K562 (cell line): Measurements from ENCODE around the gene ELAVL3. TPM values are rescaled to one million over a fixed set of nuclear protein-coding genes. Genes with fewer than 3 reads are reported as not detected.

Experiments used
- GATAD2B ChIP-seq: fragments of 450-650 bp; IDR thresholded peaks from 2 replicates; pipeline ENCODE4 v1.6.1; 2017; ENCODE audit warnings: mild to moderate bottlenecking, borderline replicate concordance
- HCFC1 ChIP-seq: IDR thresholded peaks from 2 replicates; pipeline ENCODE4 v1.6.1; 2012; ENCODE audit warnings: low read depth, low read length, improper control_type of control experiment
- HDGF ChIP-seq: fragments of 450-650 bp; IDR thresholded peaks from 2 replicates; pipeline ENCODE4 v1.6.1; 2016
- NFATC3 ChIP-seq: fragments of 450-650 bp; IDR thresholded peaks from 2 replicates; pipeline ENCODE4 v1.6.1; 2017; ENCODE audit warnings: mild to moderate bottlenecking
- RCOR1 ChIP-seq, 2 experiments: IDR thresholded peaks; 2 replicates each; pipeline ENCODE4 v1.6.1; 2012; ENCODE audit warnings: low read depth in 2 of 2, low read length in 2 of 2, borderline replicate concordance in 1 of 2, improper control_type of control experiment in 1 of 2
- TAF1 ChIP-seq: IDR thresholded peaks from 2 replicates; pipeline ENCODE4 v1.6.1; 2011; ENCODE audit warnings: mild to moderate bottlenecking, low read length, moderate library complexity; ENCODE audit not compliant: insufficient read depth, control insufficient read depth, severe bottlenecking; ENCODE audit errors: extremely low read depth
- TCF7 ChIP-seq: sonication (generic); IDR thresholded peaks from 2 replicates; pipeline ENCODE4 v1.6.1; 2016; ENCODE audit warnings: antibody characterized with exemption, borderline replicate concordance
- TEAD2 ChIP-seq: fragments of 450-650 bp; IDR thresholded peaks from 2 replicates; pipeline ENCODE4 v1.6.1; 2016; ENCODE audit warnings: missing genetic modification characterization, control low read depth, missing compliant biosample characterization
- ZNF212 ChIP-seq: fragments of 450-650 bp; formaldehyde crosslinking; IDR thresholded peaks from 2 replicates; pipeline ENCODE4 v1.4.0; 2020; ENCODE audit warnings: mild to moderate bottlenecking
- ZNF316 ChIP-seq: fragments of 450-650 bp; IDR thresholded peaks from 2 replicates; pipeline ENCODE4 v1.6.1; 2016
- ZNF384 ChIP-seq: IDR thresholded peaks from 2 replicates; pipeline ENCODE4 v1.6.1; 2012; ENCODE audit warnings: low read depth, low read length, improper control_type of control experiment
- polyA plus RNA-seq, 8 experiments: library from polyadenylated mRNA; depleted of rRNA in 4 of 8; stranded (reverse) in 5 of 8; unstranded in 3 of 8; fragments of >200 nt; fragmentation: Nextera tagmentation in 2 of 8; fragmentation: Illumina TruSeq in 1 of 8; extraction: Ambion mirVana in 2 of 8; extraction: Trizol in 1 of 8; gene quantifications; 2 replicates each; pipeline versions ENCODE4 v1.2.1 to v1.2.3, GENCODE V29; 2011 to 2014; ENCODE audit warnings: inconsistent platforms in 1 of 8, missing spikeins in 1 of 8
- total RNA-seq, 7 experiments: library from RNA; depleted of rRNA in 6 of 7; stranded (reverse); fragments of >200 nt in 6 of 7; fragmentation: Illumina TruSeq in 2 of 7; extraction: Trizol in 2 of 7; gene quantifications; 2 replicates each; pipeline versions ENCODE4 v1.2.1 to v1.2.3, GENCODE V29; 2011 to 2021; ENCODE audit warnings: low replicate concordance in 1 of 7
- TF ChIP-seq, protein P1 (sequence below): fragments of 450-650 bp; IDR thresholded peaks from one replicate; pipeline ENCODE4 v1.6.1; 2018; ENCODE audit warnings: mild to moderate bottlenecking, moderate library complexity; ENCODE audit not compliant: partially characterized antibody
- TF ChIP-seq, protein P2 (sequence below): fragments of 250-450 bp; sonication (Bioruptor Pico); IDR thresholded peaks from 2 replicates; pipeline ENCODE4 v1.4.0; 2020; ENCODE audit warnings: mild to moderate bottlenecking, moderate library complexity
- TF ChIP-seq, protein P3 (sequence below): sonication (generic); formaldehyde crosslinking; IDR thresholded peaks from 2 replicates; pipeline ENCODE4 v1.8.0; 2022; ENCODE audit warnings: mild to moderate bottlenecking, missing genetic modification reagents
- TF ChIP-seq, protein P4 (sequence below): fragments of 250-450 bp; sonication (Bioruptor Pico); IDR thresholded peaks from 2 replicates; pipeline ENCODE4 v1.5.0; 2020; ENCODE audit warnings: mild to moderate bottlenecking
- TF ChIP-seq, protein P5 (sequence below), 3 experiments: IDR thresholded peaks in 2 of 3; conservative IDR thresholded peaks in 1 of 3; 2 replicates each; pipeline ENCODE4 v1.5.1; 2011 to 2012; ENCODE audit warnings: low read length in 3 of 3, mild to moderate bottlenecking in 3 of 3, control low read depth in 2 of 3, improper control_type of control experiment in 1 of 3, inconsistent platforms in 1 of 3, low read depth in 1 of 3, mixed read lengths in 1 of 3, moderate library complexity in 1 of 3; ENCODE audit not compliant: insufficient read depth in 2 of 3

The ELAVL3 gene
- total and polyA plus RNA-seq, 9 of the 15 experiments (the other 6 are each of a cell fraction or from before 2014, with no cell fraction given): not detected

DNA sequence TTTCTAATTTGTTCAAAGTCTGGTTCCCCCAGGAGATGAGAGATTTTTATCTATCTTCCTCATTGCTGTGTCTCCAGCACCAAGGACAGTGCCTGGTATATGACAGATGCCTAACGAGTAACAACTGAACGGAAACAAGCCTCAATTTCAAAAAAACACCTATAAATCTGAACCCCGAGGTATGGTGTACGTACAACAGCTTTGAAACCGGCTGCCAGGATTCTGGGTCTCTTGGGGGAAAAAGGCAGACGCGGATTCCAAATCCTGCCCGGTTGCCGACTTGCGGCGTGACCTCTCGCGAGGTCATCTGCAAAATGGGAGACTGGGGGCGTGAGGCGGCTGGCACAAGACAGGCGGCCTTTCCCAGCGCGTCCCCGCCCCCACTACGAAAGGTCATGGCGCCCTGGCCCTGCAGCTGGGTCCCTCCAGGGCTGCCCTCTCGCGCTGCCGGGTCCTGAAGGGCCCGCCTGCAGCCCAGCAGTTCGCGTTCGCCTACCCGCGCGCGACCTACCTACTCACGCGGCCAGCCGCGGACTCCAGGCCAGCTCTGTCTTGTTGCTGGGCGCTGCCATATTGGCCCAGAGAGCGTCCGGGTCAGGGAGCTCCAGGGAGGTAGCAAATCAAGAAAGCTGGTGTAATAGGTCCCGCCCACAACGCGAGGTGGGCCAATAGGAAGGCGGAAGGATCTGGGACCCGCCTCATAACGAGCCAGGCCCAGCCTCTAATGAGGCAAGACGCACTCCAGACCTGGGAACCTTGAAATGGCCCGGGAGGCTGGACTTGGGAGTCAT is 47.9 kb upstream of the ELAVL3 start, which contains the start of gene ECSIT (continued):
- TF ChIP-seq, protein P1, sequence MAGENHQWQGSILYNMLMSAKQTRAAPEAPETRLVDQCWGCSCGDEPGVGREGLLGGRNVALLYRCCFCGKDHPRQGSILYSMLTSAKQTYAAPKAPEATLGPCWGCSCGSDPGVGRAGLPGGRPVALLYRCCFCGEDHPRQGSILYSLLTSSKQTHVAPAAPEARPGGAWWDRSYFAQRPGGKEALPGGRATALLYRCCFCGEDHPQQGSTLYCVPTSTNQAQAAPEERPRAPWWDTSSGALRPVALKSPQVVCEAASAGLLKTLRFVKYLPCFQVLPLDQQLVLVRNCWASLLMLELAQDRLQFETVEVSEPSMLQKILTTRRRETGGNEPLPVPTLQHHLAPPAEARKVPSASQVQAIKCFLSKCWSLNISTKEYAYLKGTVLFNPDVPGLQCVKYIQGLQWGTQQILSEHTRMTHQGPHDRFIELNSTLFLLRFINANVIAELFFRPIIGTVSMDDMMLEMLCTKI: no peak
- TF ChIP-seq TCF7: no peak
- TF ChIP-seq GATAD2B: no peak
- no peak for TF ChIP-seq ZNF384
- TF ChIP-seq HDGF: no peak
- TF ChIP-seq, protein P2, sequence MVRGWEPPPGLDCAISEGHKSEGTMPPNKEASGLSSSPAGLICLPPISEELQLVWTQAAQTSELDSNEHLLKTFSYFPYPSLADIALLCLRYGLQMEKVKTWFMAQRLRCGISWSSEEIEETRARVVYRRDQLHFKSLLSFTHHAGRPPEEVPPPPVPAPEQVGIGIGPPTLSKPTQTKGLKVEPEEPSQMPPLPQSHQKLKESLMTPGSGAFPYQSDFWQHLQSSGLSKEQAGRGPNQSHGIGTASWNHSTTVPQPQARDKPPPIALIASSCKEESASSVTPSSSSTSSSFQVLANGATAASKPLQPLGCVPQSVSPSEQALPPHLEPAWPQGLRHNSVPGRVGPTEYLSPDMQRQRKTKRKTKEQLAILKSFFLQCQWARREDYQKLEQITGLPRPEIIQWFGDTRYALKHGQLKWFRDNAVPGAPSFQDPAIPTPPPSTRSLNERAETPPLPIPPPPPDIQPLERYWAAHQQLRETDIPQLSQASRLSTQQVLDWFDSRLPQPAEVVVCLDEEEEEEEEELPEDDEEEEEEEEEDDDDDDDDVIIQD (CRISPR knock-in tag): no peak
- TF ChIP-seq RCOR1 (IDR thresholded peaks at IDR 0.05; ENCODE audit: borderline replicate concordance in 1 of 2, low read depth in 2 of 2, low read length in 2 of 2): peak in 1 of 2 experiments; percentile 51; a peak in 1 of 4 replicates
- TF ChIP-seq TEAD2 (tag): no peak
- TF ChIP-seq, protein P3, sequence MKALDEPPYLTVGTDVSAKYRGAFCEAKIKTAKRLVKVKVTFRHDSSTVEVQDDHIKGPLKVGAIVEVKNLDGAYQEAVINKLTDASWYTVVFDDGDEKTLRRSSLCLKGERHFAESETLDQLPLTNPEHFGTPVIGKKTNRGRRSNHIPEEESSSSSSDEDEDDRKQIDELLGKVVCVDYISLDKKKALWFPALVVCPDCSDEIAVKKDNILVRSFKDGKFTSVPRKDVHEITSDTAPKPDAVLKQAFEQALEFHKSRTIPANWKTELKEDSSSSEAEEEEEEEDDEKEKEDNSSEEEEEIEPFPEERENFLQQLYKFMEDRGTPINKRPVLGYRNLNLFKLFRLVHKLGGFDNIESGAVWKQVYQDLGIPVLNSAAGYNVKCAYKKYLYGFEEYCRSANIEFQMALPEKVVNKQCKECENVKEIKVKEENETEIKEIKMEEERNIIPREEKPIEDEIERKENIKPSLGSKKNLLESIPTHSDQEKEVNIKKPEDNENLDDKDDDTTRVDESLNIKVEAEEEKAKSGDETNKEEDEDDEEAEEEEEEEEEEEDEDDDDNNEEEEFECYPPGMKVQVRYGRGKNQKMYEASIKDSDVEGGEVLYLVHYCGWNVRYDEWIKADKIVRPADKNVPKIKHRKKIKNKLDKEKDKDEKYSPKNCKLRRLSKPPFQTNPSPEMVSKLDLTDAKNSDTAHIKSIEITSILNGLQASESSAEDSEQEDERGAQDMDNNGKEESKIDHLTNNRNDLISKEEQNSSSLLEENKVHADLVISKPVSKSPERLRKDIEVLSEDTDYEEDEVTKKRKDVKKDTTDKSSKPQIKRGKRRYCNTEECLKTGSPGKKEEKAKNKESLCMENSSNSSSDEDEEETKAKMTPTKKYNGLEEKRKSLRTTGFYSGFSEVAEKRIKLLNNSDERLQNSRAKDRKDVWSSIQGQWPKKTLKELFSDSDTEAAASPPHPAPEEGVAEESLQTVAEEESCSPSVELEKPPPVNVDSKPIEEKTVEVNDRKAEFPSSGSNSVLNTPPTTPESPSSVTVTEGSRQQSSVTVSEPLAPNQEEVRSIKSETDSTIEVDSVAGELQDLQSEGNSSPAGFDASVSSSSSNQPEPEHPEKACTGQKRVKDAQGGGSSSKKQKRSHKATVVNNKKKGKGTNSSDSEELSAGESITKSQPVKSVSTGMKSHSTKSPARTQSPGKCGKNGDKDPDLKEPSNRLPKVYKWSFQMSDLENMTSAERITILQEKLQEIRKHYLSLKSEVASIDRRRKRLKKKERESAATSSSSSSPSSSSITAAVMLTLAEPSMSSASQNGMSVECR (CRISPR knock-in tag): peak; percentile 99
- TF ChIP-seq NFATC3: no peak
- TF ChIP-seq TAF1: peak; percentile 74
- TF ChIP-seq, protein P4, sequence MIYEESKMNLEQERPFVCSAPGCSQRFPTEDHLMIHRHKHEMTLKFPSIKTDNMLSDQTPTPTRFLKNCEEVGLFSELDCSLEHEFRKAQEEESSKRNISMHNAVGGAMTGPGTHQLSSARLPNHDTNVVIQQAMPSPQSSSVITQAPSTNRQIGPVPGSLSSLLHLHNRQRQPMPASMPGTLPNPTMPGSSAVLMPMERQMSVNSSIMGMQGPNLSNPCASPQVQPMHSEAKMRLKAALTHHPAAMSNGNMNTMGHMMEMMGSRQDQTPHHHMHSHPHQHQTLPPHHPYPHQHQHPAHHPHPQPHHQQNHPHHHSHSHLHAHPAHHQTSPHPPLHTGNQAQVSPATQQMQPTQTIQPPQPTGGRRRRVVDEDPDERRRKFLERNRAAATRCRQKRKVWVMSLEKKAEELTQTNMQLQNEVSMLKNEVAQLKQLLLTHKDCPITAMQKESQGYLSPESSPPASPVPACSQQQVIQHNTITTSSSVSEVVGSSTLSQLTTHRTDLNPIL (CRISPR knock-in tag): no peak
- TF ChIP-seq, protein P5, sequence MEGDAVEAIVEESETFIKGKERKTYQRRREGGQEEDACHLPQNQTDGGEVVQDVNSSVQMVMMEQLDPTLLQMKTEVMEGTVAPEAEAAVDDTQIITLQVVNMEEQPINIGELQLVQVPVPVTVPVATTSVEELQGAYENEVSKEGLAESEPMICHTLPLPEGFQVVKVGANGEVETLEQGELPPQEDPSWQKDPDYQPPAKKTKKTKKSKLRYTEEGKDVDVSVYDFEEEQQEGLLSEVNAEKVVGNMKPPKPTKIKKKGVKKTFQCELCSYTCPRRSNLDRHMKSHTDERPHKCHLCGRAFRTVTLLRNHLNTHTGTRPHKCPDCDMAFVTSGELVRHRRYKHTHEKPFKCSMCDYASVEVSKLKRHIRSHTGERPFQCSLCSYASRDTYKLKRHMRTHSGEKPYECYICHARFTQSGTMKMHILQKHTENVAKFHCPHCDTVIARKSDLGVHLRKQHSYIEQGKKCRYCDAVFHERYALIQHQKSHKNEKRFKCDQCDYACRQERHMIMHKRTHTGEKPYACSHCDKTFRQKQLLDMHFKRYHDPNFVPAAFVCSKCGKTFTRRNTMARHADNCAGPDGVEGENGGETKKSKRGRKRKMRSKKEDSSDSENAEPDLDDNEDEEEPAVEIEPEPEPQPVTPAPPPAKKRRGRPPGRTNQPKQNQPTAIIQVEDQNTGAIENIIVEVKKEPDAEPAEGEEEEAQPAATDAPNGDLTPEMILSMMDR (IDR thresholded peaks at IDR 0.05 in 2 of 3, conservative IDR thresholded peaks at IDR 0.05 in 1 of 3; ENCODE audit: insufficient read depth in 2 of 3, low read depth in 1 of 3, low read length in 3 of 3): no peak
- no peak for TF ChIP-seq ZNF212 (CRISPR knock-in tag)
- TF ChIP-seq HCFC1: peak; percentile 80
- no peak for TF ChIP-seq ZNF316
